HCT116 (cell line): Measurements from ENCODE around the gene RAB34. TPM values are rescaled to one million over a fixed set of nuclear protein-coding genes. Genes with fewer than 3 reads are reported as not detected.

Experiments used
- ATAC-seq: fragments of 200-7000 bp; cut with Tn5 transposase; 2 replicates; pipeline ENCODE4 v1.9.1; 2020; ENCODE audit warnings: mild to moderate bottlenecking, moderate library complexity
- BruUV-seq: library from RNA; stranded (reverse); fragments of 400-500 nt; replicated peaks from 2 replicates; lab custom pipeline; 2021; lab: Mats Ljungman, UMichigan
- CTCF ChIA-PET: fragments of 300-600 bp; sonication (Branson Sonifier 250); formaldehyde crosslinking; loops from one replicate; lab custom pipeline; 2021; ENCODE audit warnings: antibody characterized with exemption; lab: Charles Lee
- POLR2A ChIA-PET: fragments of 300-600, 350-600 bp; sonication (Branson Sonifier 250); formaldehyde crosslinking; loops from one replicate; lab custom pipeline; 2021; ENCODE audit warnings: antibody characterized with exemption; lab: Charles Lee
- RAD21 ChIA-PET, 2 experiments: fragments of 300-600 bp; sonication (Branson Sonifier 250); formaldehyde crosslinking; loops; one replicate each; lab custom pipeline; 2023; ENCODE audit warnings: low total read pairs in 2 of 2; ENCODE audit not compliant: uncharacterized antibody in 2 of 2, unreplicated experiment in 2 of 2, low non-redundant PET in 1 of 2; lab: Charles Lee
- DNase-seq: peaks from one replicate; pipeline ENCODE4 v3.0.0-alpha.2; 2010; ENCODE audit warnings: low read depth, low spot score
- H2AFZ ChIP-seq: fragments of 200-600 bp; shearing (Covaris generic), sonication (generic); 2 replicates; pipeline ENCODE4 v1.6.1; 2017; ENCODE audit warnings: low read depth, mixed run types, mixed read lengths, antibody characterized with exemption, low read length; ENCODE audit not compliant: poor library complexity, severe bottlenecking
- H3K27ac ChIP-seq: 2 replicates; pipeline ENCODE4 v1.5.1; 2012; ENCODE audit warnings: low read depth, low read length
- H3K27me3 ChIP-seq: fragments of 200-600 bp; sonication (generic); 2 replicates; pipeline ENCODE4 v1.6.1; 2016; ENCODE audit warnings: mixed run types, low read length, mixed read lengths; ENCODE audit not compliant: insufficient read depth
- H3K36me3 ChIP-seq, 2 experiments: fragments of 200-500 bp in 1 of 2; fragments of 200-600 bp in 1 of 2; sonication (Bioruptor generic) in 1 of 2; sonication (generic) in 1 of 2; 2 replicates each; pipeline versions ENCODE4 v1.5.1 to v1.6.1; 2014 to 2016; ENCODE audit warnings: low read length in 2 of 2, inconsistent platforms in 1 of 2, mixed read lengths in 1 of 2, mixed run types in 1 of 2; ENCODE audit not compliant: insufficient read depth in 2 of 2, control insufficient read depth in 1 of 2
- H3K4me1 ChIP-seq, 2 experiments: fragments of 200-600 bp in 1 of 2; sonication (generic) in 1 of 2; 2 replicates each; pipeline versions ENCODE4 v1.5.1 to v1.6.1; 2012 to 2017; ENCODE audit warnings: low read length in 2 of 2, inconsistent platforms in 1 of 2, mild to moderate bottlenecking in 1 of 2, mixed read lengths in 1 of 2, mixed run types in 1 of 2, moderate library complexity in 1 of 2; ENCODE audit not compliant: insufficient read depth in 2 of 2, control insufficient read depth in 1 of 2
- H3K4me2 ChIP-seq: fragments of 200-600 bp; sonication (generic); 2 replicates; pipeline ENCODE4 v1.6.1; 2017; ENCODE audit warnings: mixed run types, low read length, mixed read lengths
- H3K4me3 ChIP-seq, 2 experiments: fragments of 200-600 bp in 1 of 2; sonication (generic) in 1 of 2; replicated peaks in 1 of 2; 2 replicates each; pipeline ENCODE4 v1.5.1; 2011 to 2016; ENCODE audit warnings: low read length in 2 of 2, control low read depth in 1 of 2, low read depth in 1 of 2, mild to moderate bottlenecking in 1 of 2, mixed read lengths in 1 of 2, mixed run types in 1 of 2
- H3K79me2 ChIP-seq: fragments of 200-600 bp; sonication (generic); 2 replicates; pipeline ENCODE4 v1.6.1; 2017; ENCODE audit warnings: mild to moderate bottlenecking, mixed run types, low read length, moderate library complexity, mixed read lengths; ENCODE audit not compliant: insufficient read depth
- H3K9ac ChIP-seq: fragments of 200-600 bp; sonication (generic); 2 replicates; pipeline ENCODE4 v1.6.1; 2016; ENCODE audit warnings: low read length, mixed read lengths
- H3K9me2 ChIP-seq: fragments of 200-600 bp; sonication (generic), shearing (Covaris generic); 2 replicates; pipeline ENCODE4 v1.6.1; 2017; ENCODE audit warnings: mixed run types, mild to moderate bottlenecking, moderate library complexity; ENCODE audit not compliant: insufficient read depth
- H3K9me3 ChIP-seq, 2 experiments: fragments of 200-500 bp in 1 of 2; fragments of 200-600 bp in 1 of 2; sonication (Bioruptor generic) in 1 of 2; sonication (generic) in 1 of 2; 2 replicates each; pipeline ENCODE4 v1.6.1; 2014 to 2017; ENCODE audit warnings: low read length in 2 of 2, mixed read lengths in 2 of 2, inconsistent platforms in 1 of 2, low read depth in 1 of 2, mild to moderate bottlenecking in 1 of 2, mixed run types in 1 of 2, moderate library complexity in 1 of 2; ENCODE audit not compliant: control insufficient read depth in 1 of 2, insufficient read depth in 1 of 2
- H4K20me1 ChIP-seq: fragments of 200-600 bp; sonication (generic), shearing (Covaris generic); 2 replicates; pipeline ENCODE4 v1.6.1; 2017; ENCODE audit warnings: mixed run types, mild to moderate bottlenecking, moderate library complexity; ENCODE audit not compliant: insufficient read depth
- ATF3 ChIP-seq: IDR thresholded peaks from 2 replicates; pipeline ENCODE4 v1.6.1; 2012
- CBX3 ChIP-seq: IDR thresholded peaks from 2 replicates; pipeline ENCODE4 v1.6.1; 2012; ENCODE audit warnings: low read depth
- EGR1 ChIP-seq: IDR thresholded peaks from 2 replicates; pipeline ENCODE4 v1.6.1; 2012; ENCODE audit warnings: low read depth
- ELF1 ChIP-seq: IDR thresholded peaks from 2 replicates; pipeline ENCODE4 v1.6.1; 2012; ENCODE audit warnings: low read depth, borderline replicate concordance
- FOSL1 ChIP-seq: IDR thresholded peaks from 2 replicates; pipeline ENCODE4 v1.6.1; 2012; ENCODE audit warnings: low read depth
- POLR2A ChIP-seq: IDR thresholded peaks from 2 replicates; pipeline ENCODE4 v1.7.0; 2011; ENCODE audit warnings: borderline replicate concordance; ENCODE audit not compliant: insufficient read depth, insufficient read length; ENCODE audit errors: extremely low read depth
- POLR2AphosphoS5 ChIP-seq: IDR thresholded peaks from 2 replicates; pipeline ENCODE4 v1.6.1; 2011; ENCODE audit warnings: mild to moderate bottlenecking, low read depth, low read length, moderate library complexity
- RAD21 ChIP-seq: IDR thresholded peaks from 2 replicates; pipeline ENCODE4 v1.6.1; 2012; ENCODE audit warnings: low read depth, mild to moderate bottlenecking
- REST ChIP-seq: IDR thresholded peaks from 2 replicates; pipeline ENCODE4 v1.6.1; 2012; ENCODE audit warnings: low read depth
- SIN3A ChIP-seq: IDR thresholded peaks from 2 replicates; pipeline ENCODE4 v1.6.1; 2012; ENCODE audit warnings: low read depth
- SP1 ChIP-seq: IDR thresholded peaks from 2 replicates; pipeline ENCODE4 v1.6.1; 2012; ENCODE audit warnings: low read depth
- SRF ChIP-seq: IDR thresholded peaks from 2 replicates; pipeline ENCODE4 v1.6.1; 2012; ENCODE audit warnings: low read depth
- TCF7L2 ChIP-seq: IDR thresholded peaks from 2 replicates; pipeline ENCODE4 v1.7.0; 2011; ENCODE audit warnings: borderline replicate concordance, inconsistent platforms; ENCODE audit not compliant: insufficient read depth, insufficient read length; ENCODE audit errors: extremely low read depth
- YY1 ChIP-seq: IDR thresholded peaks from 2 replicates; pipeline ENCODE4 v1.6.1; 2011; ENCODE audit warnings: low read length, low read depth, moderate library complexity, mild to moderate bottlenecking; ENCODE audit not compliant: insufficient replicate concordance; ENCODE audit errors: extremely low read depth
- ZBTB33 ChIP-seq: IDR thresholded peaks from 2 replicates; pipeline ENCODE4 v1.6.1; 2011; ENCODE audit warnings: mild to moderate bottlenecking, low read length, moderate library complexity; ENCODE audit not compliant: insufficient replicate concordance; ENCODE audit errors: extremely low read depth
- ZFX ChIP-seq: fragments of 450-650 bp; IDR thresholded peaks from 2 replicates; pipeline ENCODE4 v1.6.1; 2017
- ZNF274 ChIP-seq: fragments of 200-500 bp; sonication (Bioruptor generic); IDR thresholded peaks from 2 replicates; pipeline ENCODE4 v1.6.1; 2014; ENCODE audit warnings: mild to moderate bottlenecking, low read depth, low read length, inconsistent platforms
- intact Hi-C: fragments of 100-400 bp; cut with micrococcal nuclease; formaldehyde crosslinking; loops from 2 replicates; pipeline ENCODE4 v1.10.0; 2022
- total RNA-seq: library from RNA; stranded (reverse); gene quantifications from one replicate; pipeline ENCODE4 v1.2.1, GENCODE V29; 2021; ENCODE audit not compliant: unreplicated experiment
- TF ChIP-seq, protein P1 (sequence below), 3 experiments: fragments of 200-600 bp in 1 of 3; sonication (generic) in 1 of 3; IDR thresholded peaks in 2 of 3; conservative IDR thresholded peaks in 1 of 3; 2 replicates each; pipeline ENCODE4 v1.5.1; 2012 to 2017; ENCODE audit warnings: low read depth in 2 of 3, low read length in 2 of 3, antibody characterized with exemption in 1 of 3, borderline replicate concordance in 1 of 3, control low read depth in 1 of 3, mild to moderate bottlenecking in 1 of 3, mixed read lengths in 1 of 3, mixed run types in 1 of 3, moderate library complexity in 1 of 3; ENCODE audit not compliant: insufficient read depth in 1 of 3
- TF ChIP-seq, protein P2 (sequence below): IDR thresholded peaks from 2 replicates; pipeline ENCODE4 v1.6.1; 2012

RAB34 gene
- total RNA-seq, 1 experiment from 2014 or later, result 0.59 TPM

- no peak overlapping the region for H3K27ac ChIP-seq
- no peak for DNase-seq
- ChIA-PET CTCF (no interaction called here), POLR2A (interaction anchor here (1.0 kb wide), 1 partner anchor 17 kb away, joined by 3 read pairs; the partner anchor contains the start of gene RPL23A)
- H3K9me2 ChIP-seq, result no peaks in the 10 kb centered on the region
- no peak overlapping the region for H3K4me2 ChIP-seq
- H2AFZ ChIP-seq, result no peak overlapping the region
- H3K4me1 ChIP-seq, result no peaks in the 10 kb centered on the region
- no TSS peak for BruUV-seq
- no peak for TF ChIP-seq REST
- TF ChIP-seq ZFX, result no peak
- no peak for TF ChIP-seq ZNF274
- no peak for TF ChIP-seq ZBTB33
- no peak for TF ChIP-seq RAD21
- TF ChIP-seq SP1, result no peak
- TF ChIP-seq ATF3, result no peak
- TF ChIP-seq SIN3A, result no peak
- TF ChIP-seq FOSL1, result no peak
- no peak for TF ChIP-seq POLR2A
- TF ChIP-seq EGR1, result no peak
- no peak for TF ChIP-seq CBX3
- TF ChIP-seq POLR2AphosphoS5, result no peak
- TF ChIP-seq ELF1, result no peak
- TF ChIP-seq TCF7L2, result no peak
- TF ChIP-seq, protein P1, sequence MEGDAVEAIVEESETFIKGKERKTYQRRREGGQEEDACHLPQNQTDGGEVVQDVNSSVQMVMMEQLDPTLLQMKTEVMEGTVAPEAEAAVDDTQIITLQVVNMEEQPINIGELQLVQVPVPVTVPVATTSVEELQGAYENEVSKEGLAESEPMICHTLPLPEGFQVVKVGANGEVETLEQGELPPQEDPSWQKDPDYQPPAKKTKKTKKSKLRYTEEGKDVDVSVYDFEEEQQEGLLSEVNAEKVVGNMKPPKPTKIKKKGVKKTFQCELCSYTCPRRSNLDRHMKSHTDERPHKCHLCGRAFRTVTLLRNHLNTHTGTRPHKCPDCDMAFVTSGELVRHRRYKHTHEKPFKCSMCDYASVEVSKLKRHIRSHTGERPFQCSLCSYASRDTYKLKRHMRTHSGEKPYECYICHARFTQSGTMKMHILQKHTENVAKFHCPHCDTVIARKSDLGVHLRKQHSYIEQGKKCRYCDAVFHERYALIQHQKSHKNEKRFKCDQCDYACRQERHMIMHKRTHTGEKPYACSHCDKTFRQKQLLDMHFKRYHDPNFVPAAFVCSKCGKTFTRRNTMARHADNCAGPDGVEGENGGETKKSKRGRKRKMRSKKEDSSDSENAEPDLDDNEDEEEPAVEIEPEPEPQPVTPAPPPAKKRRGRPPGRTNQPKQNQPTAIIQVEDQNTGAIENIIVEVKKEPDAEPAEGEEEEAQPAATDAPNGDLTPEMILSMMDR (IDR thresholded peaks at IDR 0.05 in 2 of 3, conservative IDR thresholded peaks at IDR 0.05 in 1 of 3; ENCODE audit: borderline replicate concordance in 1 of 3, insufficient read depth in 1 of 3, low read depth in 2 of 3, low read length in 2 of 3), result no peak
- no peak for TF ChIP-seq YY1
- TF ChIP-seq SRF, result no peak
- TF ChIP-seq, protein P2, sequence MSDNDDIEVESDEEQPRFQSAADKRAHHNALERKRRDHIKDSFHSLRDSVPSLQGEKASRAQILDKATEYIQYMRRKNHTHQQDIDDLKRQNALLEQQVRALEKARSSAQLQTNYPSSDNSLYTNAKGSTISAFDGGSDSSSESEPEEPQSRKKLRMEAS, result no peak
- TF ChIP-seq, all 23 proteins: peak for 0
- Histone ChIP-seq H3K9ac (no peak overlapping the region), H3K9me3 (no peaks in the 10 kb centered on the region), H3K36me3 (peaks cover 39 to 42% of the 10 kb centered on the region in 2 experiments), H3K79me2 (no peaks in the 10 kb centered on the region), H3K4me3 (no peak overlapping the region), H4K20me1 (no peaks in the 10 kb centered on the region), H3K27me3 (no peaks in the 10 kb centered on the region)
- intact Hi-C loops, result no loop called here
- RAD21 ChIA-PET, result no interaction called here
- no peak for ATAC-seq
Measured at GRCh38 chr17:28702026-28702751, 15.5 kb downstream of the RAB34 start.
